Urinary bladder (tissue), 4 donors: Measurements from ENCODE around the gene PYDC1. TPM values are rescaled to one million over a fixed set of nuclear protein-coding genes. Genes with fewer than 3 reads are reported as not detected.
"Not testable (repeated sequence)": the region's sequence is repeated elsewhere in the genome, so short reads cannot be mapped to it uniquely, and the experiment has no call there.

Source experiments
- DNase-seq: peaks from one replicate; pipeline ENCODE4 v3.0.0-alpha.2; 2015; ENCODE audit errors: extremely low spot score
- H3K27ac ChIP-seq: one replicate; pipeline ENCODE4 v1.5.1; 2013; ENCODE audit warnings: low read depth, mild to moderate bottlenecking, moderate library complexity
- H3K36me3 ChIP-seq: one replicate; pipeline ENCODE4 v1.6.1; 2013; ENCODE audit warnings: mild to moderate bottlenecking, moderate library complexity; ENCODE audit not compliant: insufficient read depth
- H3K4me1 ChIP-seq: one replicate; pipeline ENCODE4 v1.6.1; 2013; ENCODE audit warnings: mild to moderate bottlenecking, moderate library complexity; ENCODE audit not compliant: insufficient read depth
- H3K4me3 ChIP-seq: one replicate; pipeline ENCODE4 v1.5.1; 2013; ENCODE audit warnings: low read depth, low read length
- WGBS: extraction: QIAGEN DNeasy Blood & Tissue Kit; methylation state at CpG from one replicate; pipeline ENCODE4 v1.1.7; 2013; 5-methylcytosine and 5-hydroxymethylcytosine counted together
- polyA plus RNA-seq: library from polyadenylated mRNA; stranded (reverse); fragments of 200-250 nt; gene quantifications from one replicate; pipeline ENCODE4 v1.2.3, GENCODE V29; 2013
- total RNA-seq: library from RNA; depleted of rRNA; stranded (reverse); fragments of >200 nt; gene quantifications from one replicate; pipeline ENCODE4 v1.2.3, GENCODE V29; 2014
- donor health status: healthy with polysubstance abuse.
- donor health status: healthy.

The PYDC1 gene
- total and polyA plus RNA-seq, 2 donors: not detected

- H3K36me3 ChIP-seq: no peaks in the 10 kb centered on the region
- 5% methylated on average over 58 of the region's 58 CpGs for WGBS
- H3K4me1 ChIP-seq: no peaks in the 10 kb centered on the region
- no peak for DNase-seq
- H3K27ac ChIP-seq: no peak overlapping the region
- peak overlapping the region; percentile 27 for H3K4me3 ChIP-seq
Measured at GRCh38 chr16:31214708-31215286, 2.1 kb downstream of the PYDC1 start.

- no peak for DNase-seq
Measured at GRCh38 chr16:31213877-31214707, 2.8 kb downstream of the PYDC1 start, which contains the start of gene TRIM72. TRIM72 (plus strand) TSS chr16:31214119; CDS start chr16:31214739, 620 bp downstream.

GRCh38 chr16:31213342-31213741 is 3.6 kb downstream of the PYDC1 start:
- Histone ChIP-seq H3K4me1 (no peaks in the 10 kb centered on the region), H3K4me3 (no peak overlapping the region), H3K36me3 (no peaks in the 10 kb centered on the region), H3K27ac (no peak overlapping the region)
- WGBS: 92% methylated on average over 1 of the region's 1 CpG
- no peak for DNase-seq

More at GRCh38 chr16:31213877-31214707, 2.8 kb downstream of the PYDC1 start, which contains the start of gene TRIM72:
- H3K36me3 ChIP-seq: no peaks in the 10 kb centered on the region
- no peak within 1 kb of the TSS for H3K27ac ChIP-seq
- H3K4me3 ChIP-seq: peak within 1 kb of the TSS; percentile 27
- 56% methylated on average over 25 of the region's 25 CpGs for WGBS
- no peaks in the 10 kb centered on the region for H3K4me1 ChIP-seq

GRCh38 chr16:31206776-31207175 is 10.2 kb downstream of the PYDC1 start:
- no peak for DNase-seq
- Histone ChIP-seq H3K36me3 (no peaks in the 10 kb centered on the region), H3K4me3 (no peak overlapping the region), H3K27ac (no peak overlapping the region), H3K4me1 (no peaks in the 10 kb centered on the region)
- WGBS: 28% methylated on average over 6 of the region's 6 CpGs

GRCh38 chr16:31204871-31205666 is 11.9 kb downstream of the PYDC1 start:
- H3K4me1 ChIP-seq: no peaks in the 10 kb centered on the region

DNA sequence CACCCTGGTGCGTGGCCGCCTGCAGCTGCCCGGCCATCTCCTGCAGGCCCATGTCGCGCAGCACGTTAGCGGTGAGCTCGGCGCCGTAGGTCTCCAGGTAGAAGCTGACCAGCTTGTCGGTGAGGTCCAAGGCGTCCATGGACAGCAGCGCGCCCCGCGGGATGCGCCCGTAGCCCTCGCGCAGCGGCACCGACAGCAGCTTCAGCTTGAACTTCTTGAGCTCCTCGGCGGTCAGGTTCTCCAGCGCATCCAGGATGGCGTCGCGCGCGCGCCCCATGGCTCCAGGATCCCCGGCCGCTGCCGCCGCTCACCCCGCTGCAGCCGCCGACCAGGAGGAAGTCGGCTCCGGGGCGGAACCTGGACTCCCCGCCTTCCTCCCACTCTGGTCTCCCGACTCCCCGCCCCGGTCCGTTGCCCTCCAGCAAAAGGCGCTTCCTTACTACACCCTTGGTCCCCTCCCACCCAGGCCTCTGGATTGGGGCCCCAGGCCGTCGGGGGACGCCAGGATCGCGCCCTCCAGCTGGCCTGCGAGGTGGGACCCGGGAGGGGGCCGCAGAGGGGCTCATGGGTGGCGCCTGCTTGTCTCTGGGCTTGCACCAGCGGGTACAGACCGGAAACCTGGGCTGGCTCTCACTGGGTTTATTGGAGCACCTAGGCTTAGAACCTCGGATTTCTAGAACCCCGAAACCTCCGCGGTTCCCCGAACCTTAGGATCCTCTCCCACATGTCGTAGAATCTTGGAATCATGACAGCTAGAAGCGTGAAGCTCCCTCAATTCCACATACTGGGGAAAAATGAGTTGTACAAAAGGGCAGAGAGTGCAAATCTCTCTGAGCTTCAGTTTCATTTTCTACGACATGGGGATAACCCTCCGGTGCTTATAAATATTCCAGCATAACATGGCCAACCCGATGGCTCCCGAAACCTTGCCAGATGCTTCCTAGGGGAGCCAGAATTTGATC is 14.2 kb downstream of the PYDC1 start, which contains the start of gene PYCARD:
PYCARD (minus strand) TSS at position 347 of the 962 bp plus-strand sequence; CDS start at position 277, 70 bp downstream.
- Histone ChIP-seq H3K4me3 (peak within 1 kb of the TSS; percentile 88), H3K27ac (peak within 1 kb of the TSS; percentile 69), H3K36me3 (no peaks in the 10 kb centered on the region), H3K4me1 (no peaks in the 10 kb centered on the region)
- no peak for DNase-seq
- WGBS: 3% methylated on average over 69 of the region's 69 CpGs

More at GRCh38 chr16:31204871-31205666, 11.9 kb downstream of the PYDC1 start:
- H3K4me3 ChIP-seq: no peak overlapping the region
- 91% methylated on average over 9 of the region's 9 CpGs for WGBS
- no peaks in the 10 kb centered on the region for H3K36me3 ChIP-seq
- no peak overlapping the region for H3K27ac ChIP-seq
- DNase-seq: no peak

GRCh38 chr16:31201582-31202413 is 15.1 kb downstream of the PYDC1 start:
- DNase-seq: no peak
- Histone ChIP-seq H3K36me3 (no peaks in the 10 kb centered on the region), H3K27ac (peak overlapping the region; percentile 54), H3K4me1 (no peaks in the 10 kb centered on the region), H3K4me3 (peak overlapping the region; percentile 88)
- WGBS: 11% methylated on average over 35 of the region's 35 CpGs

DNA sequence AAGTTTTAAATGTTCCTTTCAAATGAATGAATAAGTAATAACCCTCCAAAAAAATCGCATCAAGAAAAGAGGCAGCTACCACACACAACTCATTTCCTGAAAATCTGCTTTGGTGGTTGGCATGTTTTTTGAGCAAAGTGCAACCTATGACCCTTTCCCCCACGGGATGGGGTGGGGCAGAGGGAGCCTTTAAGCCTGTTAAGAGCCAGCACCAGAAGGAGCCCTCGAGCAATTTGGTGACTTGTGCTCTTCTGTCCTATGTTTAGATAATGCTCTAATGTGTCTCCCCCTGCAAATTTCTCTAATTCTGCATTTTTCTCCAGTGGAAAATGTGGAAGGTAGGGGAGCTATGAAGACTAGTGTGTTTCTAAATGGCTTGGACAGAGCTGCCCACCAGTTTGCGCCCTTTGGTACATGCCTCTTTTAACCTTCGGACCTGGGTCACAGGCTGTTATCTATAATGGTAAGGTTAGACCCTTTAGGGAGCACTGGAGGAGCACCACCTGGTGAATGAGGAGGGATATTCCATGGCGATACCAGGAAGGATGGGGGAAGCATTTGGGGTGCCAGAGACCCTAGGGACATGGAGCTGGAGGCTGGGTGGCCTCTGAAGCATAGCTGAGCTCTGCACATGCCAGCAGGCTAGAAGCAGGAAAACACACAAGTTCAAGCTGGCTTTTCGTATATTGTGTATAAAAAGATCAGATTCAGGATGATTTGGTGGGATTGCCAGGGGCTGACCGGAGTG is 15.9 kb downstream of the PYDC1 start:
- WGBS: 52% methylated on average over 8 of the region's 8 CpGs
- Histone ChIP-seq H3K27ac (no peak overlapping the region), H3K4me1 (no peaks in the 10 kb centered on the region), H3K36me3 (no peaks in the 10 kb centered on the region), H3K4me3 (no peak overlapping the region)
- DNase-seq: no peak

- H3K36me3 ChIP-seq, H3K27ac ChIP-seq, H3K4me3 ChIP-seq, DNase-seq, H3K4me1 ChIP-seq: not testable (repeated sequence)
- WGBS: 89% methylated on average over 8 of the region's 8 CpGs
Measured at GRCh38 chr16:31200111-31200510, 16.8 kb downstream of the PYDC1 start.

DNA sequence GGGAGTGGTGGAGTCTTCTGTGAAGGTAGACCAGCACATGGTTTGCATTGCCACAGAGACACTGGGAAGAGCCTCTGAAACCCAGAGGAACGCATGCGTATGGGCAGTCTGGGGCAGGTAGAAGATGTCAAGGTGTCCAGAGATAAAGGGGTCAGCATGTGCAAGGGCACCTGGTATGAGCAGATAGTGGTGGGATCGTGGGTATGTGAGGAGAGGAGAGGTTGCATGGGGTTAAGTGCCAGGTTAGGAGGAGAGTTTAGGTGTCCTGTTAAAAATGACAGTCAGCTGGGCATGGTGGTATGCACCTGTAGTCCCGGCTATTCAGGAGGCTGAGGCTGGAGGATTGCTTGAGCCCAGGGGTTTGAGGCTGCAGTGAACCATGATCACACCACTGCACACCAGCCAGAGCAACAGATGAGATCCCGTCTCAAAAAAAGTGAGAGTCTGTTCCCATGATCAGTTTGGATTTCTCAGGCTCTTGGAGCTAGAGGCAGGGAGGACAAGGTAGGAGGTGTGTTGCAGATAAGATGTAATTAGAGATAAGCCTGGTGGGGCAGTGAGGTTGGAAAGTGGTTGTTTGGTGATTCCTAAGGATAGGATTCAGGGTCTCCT is 17.4 kb downstream of the PYDC1 start:
- Histone ChIP-seq H3K36me3 (no peaks in the 10 kb centered on the region), H3K27ac (no peak overlapping the region), H3K4me1 (no peaks in the 10 kb centered on the region), H3K4me3 (no peak overlapping the region)
- 93% methylated on average over 5 of the region's 5 CpGs for WGBS
- no peak for DNase-seq

DNA sequence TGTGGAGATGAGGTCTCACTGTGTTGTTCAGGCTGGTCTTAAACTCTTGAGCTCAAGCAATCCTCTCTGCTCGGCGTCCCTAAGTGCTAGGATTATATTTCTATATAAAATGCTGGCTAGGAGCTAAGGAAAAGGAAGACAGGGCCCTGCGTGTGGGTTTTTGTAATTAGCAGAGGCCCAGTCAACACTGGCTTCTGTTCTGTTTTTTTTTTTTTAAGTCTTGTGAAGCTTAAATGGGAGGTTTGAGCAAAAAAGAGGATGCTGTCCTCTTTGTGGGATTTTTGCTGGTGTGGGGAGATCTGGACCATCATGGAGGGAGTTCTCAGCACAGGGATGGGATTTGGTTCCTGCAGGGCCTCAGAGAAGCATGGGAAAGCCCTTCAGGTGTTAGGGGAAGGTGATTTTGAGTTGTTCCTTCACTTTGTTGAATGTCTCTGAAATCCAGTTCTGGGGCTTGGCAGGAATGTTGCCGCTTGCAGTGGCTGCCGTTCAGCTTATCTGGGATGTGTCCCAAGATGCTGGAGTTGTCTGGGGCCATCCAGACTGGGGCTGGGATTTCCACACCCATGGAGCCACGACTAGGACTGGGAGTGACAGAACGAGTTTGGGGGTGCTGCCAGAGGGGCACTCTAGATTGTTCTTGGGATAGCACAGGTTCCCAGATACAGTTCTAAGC is 18.6 kb downstream of the PYDC1 start:
- DNase-seq: no peak
- Histone ChIP-seq H3K27ac (no peak overlapping the region), H3K4me1 (no peaks in the 10 kb centered on the region), H3K4me3 (no peak overlapping the region), H3K36me3 (no peaks in the 10 kb centered on the region)
- 60% methylated on average over 7 of the region's 7 CpGs for WGBS
